Left ventricle myocardium superior (tissue), 1 donor: ENCODE data around the gene ZNF302. TPM values are rescaled to one million over a fixed set of nuclear protein-coding genes. Genes with fewer than 3 reads are reported as not detected.
"Not testable (repeated sequence)": the region's sequence is repeated elsewhere in the genome, so short reads cannot be mapped to it uniquely, and the experiment has no call there.

Source experiments
- ATAC-seq: fragments of 200-7000 bp; cut with Tn5 transposase; one replicate; pipeline ENCODE4 v1.9.1; 2020; ENCODE audit warnings: mild to moderate bottlenecking, moderate library complexity
- DNase-seq: peaks from one replicate; pipeline ENCODE4 v3.0.0-alpha.2; 2020
- intact Hi-C: fragments of 100-400 bp; cut with micrococcal nuclease; formaldehyde crosslinking; loops from one replicate; pipeline ENCODE4 v1.11.0; 2022
- long read RNA-seq: library from polyadenylated mRNA; unstranded; transcript quantifications from one replicate; pipeline ENCODE4 v2.0.0, GENCODE V29; 2021
- total RNA-seq: library from RNA; stranded (reverse); fragmentation: NEBNext Ultra II Directional; extraction: Animal tissue kit (Norgen Biotek cat#: 25700); gene quantifications from one replicate; pipeline ENCODE4 v1.2.1, GENCODE V29; 2021
- donor health status: DM: no; HTN: yes; CAD: no; lungs with severe emphysema.

ZNF302 gene
- total RNA-seq, result 40.2 TPM
- long read RNA-seq, transcript ZNF302-203 (5 exons, 2,600 nt), result major isoform, 15 of 109 reads
- long read RNA-seq, transcript ZNF302-206 (5 exons, 2,849 nt), result minor isoform, 6 of 109 reads
- long read RNA-seq, transcript ZNF302-201 (5 exons, 2,590 nt), result minor isoform, 14 of 109 reads
- long read RNA-seq, partial matches to known transcripts, result 7 of 109 reads
- long read RNA-seq, other reads (novel, unspliced or antisense), result 58 of 109 reads

GRCh38 chr19:34677386-34678084, at the start of gene ZNF302:
Gene ZNF302, plus strand, starts transcription at chr19:34677678. Its CDS starts 1,127 bp downstream, at chr19:34678805.
- DNase-seq (peak; percentile 98), ATAC-seq (peak; percentile 99)
- intact Hi-C loops, result no loop called here

DNA sequence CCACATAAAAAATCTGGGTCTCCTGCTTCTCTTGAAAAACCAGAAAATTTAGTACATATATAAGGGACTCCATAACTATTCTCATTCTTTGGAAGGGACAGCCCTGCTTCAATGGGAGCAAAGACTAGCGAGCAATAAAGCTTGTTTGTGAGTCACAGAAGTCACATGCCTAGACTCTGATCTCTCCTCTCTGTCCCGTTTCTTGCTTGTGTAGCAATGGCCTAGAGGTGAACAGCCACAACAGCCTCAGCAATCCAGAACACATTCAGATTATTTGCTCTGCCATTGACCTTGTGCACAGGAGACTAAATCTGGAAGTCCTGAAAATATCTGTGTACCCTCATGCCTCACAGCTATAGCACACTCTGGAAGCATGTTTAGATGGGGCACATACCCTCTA, 43.7 kb upstream of the ZNF302 start:
- ATAC-seq, result no peak
- no peak for DNase-seq
- intact Hi-C loops, result no loop called here

DNA sequence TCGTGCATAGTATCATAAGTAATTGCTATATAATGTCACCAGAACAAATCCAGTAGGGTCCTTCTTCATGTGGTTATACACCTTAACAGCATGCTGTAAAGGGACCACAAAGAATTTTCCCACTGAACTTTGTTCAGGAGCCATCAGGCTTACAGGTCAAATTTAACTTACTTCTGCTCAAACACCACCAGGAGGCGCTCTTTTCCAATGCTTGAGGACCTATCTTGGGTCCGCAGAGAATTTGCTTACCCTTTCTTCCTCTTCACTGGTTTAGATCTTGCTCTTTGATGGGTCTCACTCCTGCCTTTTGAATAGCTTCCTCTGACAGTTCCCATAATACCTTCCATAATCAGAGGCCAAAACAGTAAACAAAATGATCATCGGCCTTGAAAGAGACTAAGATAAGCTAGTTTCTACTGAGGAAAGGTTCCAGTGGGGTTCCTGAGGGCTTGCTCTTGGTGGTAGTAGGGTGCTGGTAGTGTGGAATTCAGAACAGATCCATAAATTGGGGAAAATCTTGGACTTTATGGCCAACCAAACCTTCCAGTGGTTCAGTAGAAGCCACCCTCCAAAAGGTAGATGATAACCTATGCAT, 37.9 kb upstream of the ZNF302 start:
- peak; percentile 38 for DNase-seq
- intact Hi-C loops, result loop anchor here (5.0 kb wide), 1 partner anchor 73 kb away; no protein-coding TSS in a partner anchor
- ATAC-seq, result peak; percentile 69

DNA sequence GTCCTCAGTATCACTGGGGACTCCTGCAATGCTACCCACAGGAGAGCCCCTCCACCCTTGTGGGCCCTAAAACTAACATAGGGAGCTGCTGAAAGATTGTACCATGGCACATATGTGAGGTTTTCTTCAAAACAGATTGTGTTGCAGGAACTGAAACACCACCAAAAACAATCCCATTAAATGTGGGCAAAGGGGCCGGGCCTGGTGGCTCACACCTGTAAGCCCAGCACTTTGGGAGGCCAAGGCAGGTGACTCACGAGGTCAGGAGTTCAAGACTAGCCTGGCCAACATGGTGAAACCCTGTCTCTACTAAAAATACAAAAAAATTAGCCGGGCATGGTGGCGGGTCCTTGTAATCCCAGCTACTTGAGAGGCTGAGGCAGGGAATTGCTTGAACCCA, 35.2 kb upstream of the ZNF302 start:
- intact Hi-C loops, result loop anchor here (5.0 kb wide), 1 partner anchor 70 kb away; no protein-coding TSS in a partner anchor
- DNase-seq, result no peak
- no peak for ATAC-seq

DNA sequence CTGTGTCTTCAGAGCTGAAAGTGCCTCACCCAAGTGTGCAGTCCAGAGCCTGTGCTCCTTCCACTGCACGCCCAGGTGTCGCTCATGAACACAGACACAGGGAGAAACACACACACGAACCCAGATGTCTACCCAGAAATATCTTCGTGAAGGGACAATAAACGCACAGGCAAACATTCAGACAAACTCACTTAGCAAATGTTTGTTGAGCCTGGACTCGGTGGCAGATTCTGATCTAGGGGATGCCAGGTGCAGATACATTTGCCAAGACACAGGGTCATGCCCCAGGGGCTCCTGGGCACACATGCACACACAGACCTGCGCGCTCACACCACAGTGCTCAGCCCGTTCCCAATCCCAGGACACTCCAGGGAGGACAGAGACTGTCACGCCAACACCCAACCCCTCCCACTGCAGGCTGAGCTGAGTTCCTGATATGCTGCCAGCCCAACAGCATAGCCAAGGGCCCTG, 32.5 kb upstream of the ZNF302 start:
- no peak for DNase-seq
- intact Hi-C loops, result loop anchor here (5.0 kb wide), 1 partner anchor 67 kb away; no protein-coding TSS in a partner anchor
- ATAC-seq, result peak; percentile 61

DNA sequence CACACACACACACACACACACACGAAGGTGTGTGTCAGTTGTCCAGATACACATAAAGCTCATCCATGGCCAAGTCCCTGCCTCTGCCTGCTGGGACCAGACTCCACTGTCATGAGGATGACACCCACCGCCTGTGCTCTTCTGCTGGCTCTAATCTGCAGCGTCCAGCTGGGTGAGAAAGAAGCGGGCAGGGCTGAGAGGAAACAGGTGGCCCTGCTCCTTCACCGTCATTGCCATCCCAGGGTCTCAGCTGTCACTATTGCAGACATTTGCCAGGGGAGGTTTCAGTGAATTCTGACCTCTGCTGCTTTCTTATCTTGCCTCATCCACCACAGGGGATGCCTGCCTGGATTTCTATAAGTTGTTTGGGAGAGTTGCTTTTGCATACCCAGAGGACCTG, 31.9 kb upstream of the ZNF302 start:
- intact Hi-C loops, result no loop called here
- ATAC-seq, result no peak
- no peak for DNase-seq

GRCh38 chr19:34649886-34650543, 27.5 kb upstream of the ZNF302 start:
- DNase-seq (no peak), ATAC-seq (no peak)
- intact Hi-C loops, result no loop called here

DNA sequence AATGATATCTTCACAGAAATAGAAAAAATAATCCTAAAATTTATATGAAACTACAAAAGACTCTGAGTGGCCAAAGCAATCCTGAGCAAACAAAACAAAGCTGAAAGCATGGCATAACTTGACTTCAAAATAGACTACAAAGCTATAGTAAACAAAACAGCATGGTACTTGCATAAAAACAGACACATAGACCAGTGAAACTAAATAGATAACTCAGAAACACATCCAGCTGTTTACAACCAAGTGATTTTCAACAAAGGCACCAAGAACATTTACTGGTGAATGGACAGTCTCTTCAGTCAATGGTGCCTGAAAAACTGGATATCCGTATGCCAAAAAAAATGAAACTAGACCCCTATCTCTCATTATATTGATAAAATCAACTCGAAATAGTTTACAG, 25.7 kb upstream of the ZNF302 start:
- no peak for DNase-seq
- ATAC-seq, result no peak

GRCh38 chr19:34654796-34655195, 22.7 kb upstream of the ZNF302 start:
- no peak for ATAC-seq
- DNase-seq, result no peak
- intact Hi-C loops, result no loop called here

More for the DNA sequence above, 25.7 kb upstream of the ZNF302 start:
- intact Hi-C loops, result no loop called here

DNA sequence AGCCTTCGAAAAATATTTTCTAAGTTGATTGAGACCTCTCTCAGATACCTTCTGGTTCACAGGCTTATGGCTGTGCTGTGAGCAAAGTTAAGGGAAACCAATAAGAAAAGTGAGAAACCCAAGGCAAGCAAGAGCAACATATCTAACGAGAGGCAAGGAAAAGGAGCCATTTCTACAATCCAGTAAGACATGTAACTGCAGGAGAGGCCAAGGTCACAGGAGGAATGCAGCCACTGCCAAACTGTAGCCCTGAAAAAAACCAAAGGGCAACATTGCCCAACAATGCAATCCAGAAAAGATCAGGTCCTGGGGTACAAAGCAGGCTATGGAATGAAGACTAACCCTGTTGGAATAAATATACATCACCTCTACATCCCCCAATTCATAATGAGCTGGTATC, 21.8 kb upstream of the ZNF302 start:
- no peak for DNase-seq
- intact Hi-C loops, result no loop called here
- no peak for ATAC-seq

DNA sequence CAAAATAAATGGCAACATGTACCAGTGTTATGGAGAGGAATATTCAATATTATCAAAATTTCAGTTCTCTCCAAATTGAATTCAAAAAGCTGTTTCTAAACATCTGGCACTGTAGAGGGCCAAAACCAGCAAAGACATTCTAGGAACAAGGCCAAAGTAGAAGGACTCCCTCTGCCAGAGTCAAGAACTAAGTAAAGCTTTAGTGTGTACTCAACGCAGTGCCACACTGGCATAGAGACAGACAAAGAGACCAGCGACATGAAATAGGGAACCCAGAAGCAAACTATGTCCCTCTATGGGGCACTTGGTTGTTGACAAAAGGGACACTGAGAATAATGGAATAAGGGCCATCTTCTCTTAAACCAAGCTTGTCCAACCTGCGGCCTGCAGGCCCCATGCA, 16.1 kb upstream of the ZNF302 start:
- ATAC-seq, result peak; percentile 83
- no peak for DNase-seq
- intact Hi-C loops, result no loop called here

- DNase-seq, result no peak
- intact Hi-C loops, result no loop called here
- peak; percentile 32 for ATAC-seq
Measured at GRCh38 chr19:34662919-34663318, 14.6 kb upstream of the ZNF302 start.

DNA sequence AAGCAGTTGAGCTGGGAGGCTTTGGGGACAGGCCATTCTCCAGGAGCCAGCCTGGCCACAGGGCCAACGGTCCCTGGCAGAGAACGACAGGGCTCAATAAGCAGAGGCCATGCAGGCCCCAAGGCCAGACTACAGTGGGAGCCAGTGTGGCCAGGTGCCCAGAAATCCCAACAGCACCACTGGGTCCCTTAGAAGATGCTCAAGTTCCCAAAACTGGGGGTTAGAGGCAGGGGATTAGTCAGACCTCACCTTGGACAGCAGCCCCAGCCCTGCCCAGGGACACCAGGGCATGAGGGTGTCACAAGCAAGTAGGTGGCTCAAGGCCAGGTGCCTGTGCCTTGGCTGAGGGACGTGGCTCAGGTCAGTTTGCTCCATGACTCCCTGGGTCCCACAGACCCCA, 13.3 kb upstream of the ZNF302 start:
- ATAC-seq, result peak; percentile 71
- DNase-seq, result peak; percentile 59
- intact Hi-C loops, result no loop called here

DNA sequence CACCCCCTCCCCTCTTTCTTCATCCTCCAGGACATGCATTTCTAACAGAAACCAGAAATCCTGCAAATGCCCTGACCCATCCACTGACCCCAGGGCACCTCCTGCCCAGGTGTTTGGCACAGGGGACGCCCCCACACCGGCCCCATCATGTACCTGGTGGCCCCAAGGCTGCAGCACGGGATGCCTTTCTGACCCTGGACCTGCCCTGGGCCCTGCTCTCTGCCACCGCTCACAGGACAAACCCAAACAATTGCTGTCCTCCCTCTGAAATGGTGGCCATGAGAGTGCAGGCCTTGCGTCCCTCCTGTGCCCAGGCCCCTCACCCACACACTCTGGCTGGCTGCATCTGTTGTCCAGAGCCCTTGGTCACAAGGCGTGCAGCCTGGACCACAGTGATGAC, 12.6 kb upstream of the ZNF302 start:
- ATAC-seq, result no peak
- intact Hi-C loops, result no loop called here
- DNase-seq, result no peak

- ATAC-seq, DNase-seq, intact Hi-C loops: not testable (repeated sequence)
Measured at GRCh38 chr19:34665275-34665674, 12.2 kb upstream of the ZNF302 start.

DNA sequence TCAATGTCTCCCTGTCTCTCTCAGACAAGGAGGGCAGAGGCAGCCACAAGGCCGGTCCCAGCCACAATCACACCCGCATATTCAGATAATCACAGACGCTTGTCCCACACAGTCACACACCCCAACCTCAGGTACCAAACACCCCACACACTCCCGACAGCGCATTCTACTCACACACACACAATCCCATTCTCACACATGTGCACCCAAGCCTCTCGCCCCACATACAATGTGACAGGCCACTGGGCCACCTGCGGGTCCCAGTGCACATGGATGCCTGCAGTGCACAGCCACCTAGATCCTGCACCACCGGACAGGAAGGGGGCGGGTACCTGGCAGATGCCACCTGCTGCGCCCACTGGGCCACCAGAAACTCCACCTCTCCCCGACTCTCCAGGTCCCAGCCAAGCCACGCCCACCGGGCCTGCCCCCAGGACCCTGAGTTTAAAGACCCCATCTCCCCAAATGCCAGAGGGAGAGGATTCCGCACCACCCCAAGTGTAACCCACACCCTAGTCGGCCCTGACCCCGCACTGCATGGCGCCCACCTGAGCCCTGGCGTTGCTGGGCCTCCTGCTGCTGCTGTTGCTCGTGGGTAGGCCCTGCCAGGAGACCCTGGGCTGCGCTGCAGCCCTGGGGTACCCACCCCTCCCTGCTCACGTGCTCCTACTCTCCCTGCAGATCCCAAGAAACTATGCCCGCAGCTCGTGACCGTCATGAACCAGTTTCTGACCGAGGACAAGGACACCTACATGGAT, 11.1 kb upstream of the ZNF302 start:
- ATAC-seq (no peak), DNase-seq (no peak)
- intact Hi-C loops, result no loop called here

DNA sequence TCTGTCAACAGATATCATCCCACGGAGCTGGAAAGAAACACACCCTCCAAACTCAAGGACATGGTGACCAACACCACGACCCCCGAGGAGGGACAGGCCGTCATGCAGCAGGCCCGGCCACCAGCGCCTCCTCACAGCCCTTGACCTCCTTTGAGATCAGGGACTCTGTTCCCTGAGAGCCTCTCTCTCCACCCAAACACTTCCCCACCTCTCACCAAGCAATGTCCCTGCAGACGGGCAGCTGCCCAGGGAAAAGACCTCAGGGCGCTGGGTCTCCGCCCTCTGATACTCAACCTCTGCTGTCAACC, 10.6 kb upstream of the ZNF302 start:
- no peak for ATAC-seq
- intact Hi-C loops, result no loop called here
- no peak for DNase-seq

- ATAC-seq (peak; percentile 30), DNase-seq (no peak)
- intact Hi-C loops, result no loop called here
Measured at GRCh38 chr19:34667349-34668076, 10.0 kb upstream of the ZNF302 start.
